HCT116 (cell line): ENCODE measurements around the gene DENND4B. TPM values are rescaled to one million over a fixed set of nuclear protein-coding genes. Genes with fewer than 3 reads are reported as not detected.

Source experiments
- ATAC-seq: fragments of 200-7000 bp; cut with Tn5 transposase; 2 replicates; pipeline ENCODE4 v1.9.1; 2020; ENCODE audit warnings: mild to moderate bottlenecking, moderate library complexity
- BruUV-seq: library from RNA; stranded (reverse); fragments of 400-500 nt; replicated peaks from 2 replicates; lab custom pipeline; 2021; lab: Mats Ljungman, UMichigan
- CTCF ChIA-PET: fragments of 300-600 bp; sonication (Branson Sonifier 250); formaldehyde crosslinking; loops from one replicate; lab custom pipeline; 2021; ENCODE audit warnings: antibody characterized with exemption; lab: Charles Lee
- POLR2A ChIA-PET: fragments of 300-600, 350-600 bp; sonication (Branson Sonifier 250); formaldehyde crosslinking; loops from one replicate; lab custom pipeline; 2021; ENCODE audit warnings: antibody characterized with exemption; lab: Charles Lee
- RAD21 ChIA-PET, 2 experiments: fragments of 300-600 bp; sonication (Branson Sonifier 250); formaldehyde crosslinking; loops; one replicate each; lab custom pipeline; 2023; ENCODE audit warnings: low total read pairs in 2 of 2; ENCODE audit not compliant: uncharacterized antibody in 2 of 2, unreplicated experiment in 2 of 2, low non-redundant PET in 1 of 2; lab: Charles Lee
- DNase-seq: peaks from one replicate; pipeline ENCODE4 v3.0.0-alpha.2; 2010; ENCODE audit warnings: low read depth, low spot score
- H2AFZ ChIP-seq: fragments of 200-600 bp; shearing (Covaris generic), sonication (generic); 2 replicates; pipeline ENCODE4 v1.6.1; 2017; ENCODE audit warnings: low read depth, mixed run types, mixed read lengths, antibody characterized with exemption, low read length; ENCODE audit not compliant: poor library complexity, severe bottlenecking
- H3K27ac ChIP-seq: 2 replicates; pipeline ENCODE4 v1.5.1; 2012; ENCODE audit warnings: low read depth, low read length
- H3K27me3 ChIP-seq: fragments of 200-600 bp; sonication (generic); 2 replicates; pipeline ENCODE4 v1.6.1; 2016; ENCODE audit warnings: mixed run types, low read length, mixed read lengths; ENCODE audit not compliant: insufficient read depth
- H3K36me3 ChIP-seq, 2 experiments: fragments of 200-500 bp in 1 of 2; fragments of 200-600 bp in 1 of 2; sonication (Bioruptor generic) in 1 of 2; sonication (generic) in 1 of 2; 2 replicates each; pipeline versions ENCODE4 v1.5.1 to v1.6.1; 2014 to 2016; ENCODE audit warnings: low read length in 2 of 2, inconsistent platforms in 1 of 2, mixed read lengths in 1 of 2, mixed run types in 1 of 2; ENCODE audit not compliant: insufficient read depth in 2 of 2, control insufficient read depth in 1 of 2
- H3K4me1 ChIP-seq, 2 experiments: fragments of 200-600 bp in 1 of 2; sonication (generic) in 1 of 2; 2 replicates each; pipeline versions ENCODE4 v1.5.1 to v1.6.1; 2012 to 2017; ENCODE audit warnings: low read length in 2 of 2, inconsistent platforms in 1 of 2, mild to moderate bottlenecking in 1 of 2, mixed read lengths in 1 of 2, mixed run types in 1 of 2, moderate library complexity in 1 of 2; ENCODE audit not compliant: insufficient read depth in 2 of 2, control insufficient read depth in 1 of 2
- H3K4me2 ChIP-seq: fragments of 200-600 bp; sonication (generic); 2 replicates; pipeline ENCODE4 v1.6.1; 2017; ENCODE audit warnings: mixed run types, low read length, mixed read lengths
- H3K4me3 ChIP-seq, 2 experiments: fragments of 200-600 bp in 1 of 2; sonication (generic) in 1 of 2; replicated peaks in 1 of 2; 2 replicates each; pipeline ENCODE4 v1.5.1; 2011 to 2016; ENCODE audit warnings: low read length in 2 of 2, control low read depth in 1 of 2, low read depth in 1 of 2, mild to moderate bottlenecking in 1 of 2, mixed read lengths in 1 of 2, mixed run types in 1 of 2
- H3K79me2 ChIP-seq: fragments of 200-600 bp; sonication (generic); 2 replicates; pipeline ENCODE4 v1.6.1; 2017; ENCODE audit warnings: mild to moderate bottlenecking, mixed run types, low read length, moderate library complexity, mixed read lengths; ENCODE audit not compliant: insufficient read depth
- H3K9ac ChIP-seq: fragments of 200-600 bp; sonication (generic); 2 replicates; pipeline ENCODE4 v1.6.1; 2016; ENCODE audit warnings: low read length, mixed read lengths
- H3K9me2 ChIP-seq: fragments of 200-600 bp; sonication (generic), shearing (Covaris generic); 2 replicates; pipeline ENCODE4 v1.6.1; 2017; ENCODE audit warnings: mixed run types, mild to moderate bottlenecking, moderate library complexity; ENCODE audit not compliant: insufficient read depth
- H3K9me3 ChIP-seq, 2 experiments: fragments of 200-500 bp in 1 of 2; fragments of 200-600 bp in 1 of 2; sonication (Bioruptor generic) in 1 of 2; sonication (generic) in 1 of 2; 2 replicates each; pipeline ENCODE4 v1.6.1; 2014 to 2017; ENCODE audit warnings: low read length in 2 of 2, mixed read lengths in 2 of 2, inconsistent platforms in 1 of 2, low read depth in 1 of 2, mild to moderate bottlenecking in 1 of 2, mixed run types in 1 of 2, moderate library complexity in 1 of 2; ENCODE audit not compliant: control insufficient read depth in 1 of 2, insufficient read depth in 1 of 2
- H4K20me1 ChIP-seq: fragments of 200-600 bp; sonication (generic), shearing (Covaris generic); 2 replicates; pipeline ENCODE4 v1.6.1; 2017; ENCODE audit warnings: mixed run types, mild to moderate bottlenecking, moderate library complexity; ENCODE audit not compliant: insufficient read depth
- ELF1 ChIP-seq: IDR thresholded peaks from 2 replicates; pipeline ENCODE4 v1.6.1; 2012; ENCODE audit warnings: low read depth, borderline replicate concordance
- FOSL1 ChIP-seq: IDR thresholded peaks from 2 replicates; pipeline ENCODE4 v1.6.1; 2012; ENCODE audit warnings: low read depth
- POLR2AphosphoS5 ChIP-seq: IDR thresholded peaks from 2 replicates; pipeline ENCODE4 v1.6.1; 2011; ENCODE audit warnings: mild to moderate bottlenecking, low read depth, low read length, moderate library complexity
- ZFX ChIP-seq: fragments of 450-650 bp; IDR thresholded peaks from 2 replicates; pipeline ENCODE4 v1.6.1; 2017
- ZNF274 ChIP-seq: fragments of 200-500 bp; sonication (Bioruptor generic); IDR thresholded peaks from 2 replicates; pipeline ENCODE4 v1.6.1; 2014; ENCODE audit warnings: mild to moderate bottlenecking, low read depth, low read length, inconsistent platforms
- intact Hi-C: fragments of 100-400 bp; cut with micrococcal nuclease; formaldehyde crosslinking; loops from 2 replicates; pipeline ENCODE4 v1.10.0; 2022
- total RNA-seq: library from RNA; stranded (reverse); gene quantifications from one replicate; pipeline ENCODE4 v1.2.1, GENCODE V29; 2021; ENCODE audit not compliant: unreplicated experiment
- TF ChIP-seq, protein P1 (sequence below): IDR thresholded peaks from 2 replicates; pipeline ENCODE4 v1.6.1; 2011; ENCODE audit warnings: mild to moderate bottlenecking, low read length, moderate library complexity; ENCODE audit not compliant: insufficient replicate concordance; ENCODE audit errors: extremely low read depth

DENND4B gene
- total RNA-seq, 1 experiment from 2014 or later = 70.8 TPM

GRCh38 chr1:153958111-153958960 lies 11.8 kb upstream of the DENND4B start, which contains the start of gene CRTC2:
CRTC2 (minus strand) TSS chr1:153958612; CDS start chr1:153958497, 115 bp downstream.
- peaks cover 72% of the 10 kb centered on the region for H3K79me2 ChIP-seq
- no peak within 1 kb of the TSS for H2AFZ ChIP-seq
- intact Hi-C loops = no loop called here
- ChIA-PET POLR2A (interaction anchor here (1.0 to 2.7 kb wide), 3 partner anchors 9 to 32 kb away, joined by 3 to 7 read pairs (median 5); partner anchors contain the start of genes CREB3L4, JTB and RPS27), RAD21 (interaction anchor here in 1 of 2 experiments (0.6 kb wide), 1 partner anchor 9 kb away, joined by 3 read pairs; the partner anchor contains the start of gene CREB3L4), CTCF (interaction anchor here (1.3 to 1.5 kb wide), 2 partner anchors 9 to 12 kb away, joined by 4 to 7 read pairs; partner anchors contain the start of genes CREB3L4 and DENND4B)
- H4K20me1 ChIP-seq = no peaks in the 10 kb centered on the region
- no peaks in the 10 kb centered on the region for H3K9me2 ChIP-seq
- peak within 1 kb of the TSS; percentile 64 to 88 for H3K4me3 ChIP-seq
- DNase-seq (peak; percentile 95), ATAC-seq (peak; percentile 82)
- peaks cover 12 to 33% of the 10 kb centered on the region in 2 experiments; a peak in 3 of 4 replicates for H3K4me1 ChIP-seq
- BruUV-seq = no TSS peak
- TF ChIP-seq POLR2AphosphoS5 (peak; percentile 12; the same call in 1 of the 2 replicates), ZNF274 (no peak), FOSL1 (no peak), ZFX (peak; percentile 94), ELF1 (no peak)
- TF ChIP-seq, protein P1, sequence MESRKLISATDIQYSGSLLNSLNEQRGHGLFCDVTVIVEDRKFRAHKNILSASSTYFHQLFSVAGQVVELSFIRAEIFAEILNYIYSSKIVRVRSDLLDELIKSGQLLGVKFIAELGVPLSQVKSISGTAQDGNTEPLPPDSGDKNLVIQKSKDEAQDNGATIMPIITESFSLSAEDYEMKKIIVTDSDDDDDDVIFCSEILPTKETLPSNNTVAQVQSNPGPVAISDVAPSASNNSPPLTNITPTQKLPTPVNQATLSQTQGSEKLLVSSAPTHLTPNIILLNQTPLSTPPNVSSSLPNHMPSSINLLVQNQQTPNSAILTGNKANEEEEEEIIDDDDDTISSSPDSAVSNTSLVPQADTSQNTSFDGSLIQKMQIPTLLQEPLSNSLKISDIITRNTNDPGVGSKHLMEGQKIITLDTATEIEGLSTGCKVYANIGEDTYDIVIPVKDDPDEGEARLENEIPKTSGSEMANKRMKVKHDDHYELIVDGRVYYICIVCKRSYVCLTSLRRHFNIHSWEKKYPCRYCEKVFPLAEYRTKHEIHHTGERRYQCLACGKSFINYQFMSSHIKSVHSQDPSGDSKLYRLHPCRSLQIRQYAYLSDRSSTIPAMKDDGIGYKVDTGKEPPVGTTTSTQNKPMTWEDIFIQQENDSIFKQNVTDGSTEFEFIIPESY = peak; percentile 67
- no peaks in the 10 kb centered on the region for H3K9me3 ChIP-seq
- peak within 1 kb of the TSS; percentile 81 for H3K9ac ChIP-seq
- H3K27ac ChIP-seq = peak within 1 kb of the TSS; percentile 94
- peak within 1 kb of the TSS; percentile 87 for H3K4me2 ChIP-seq
- H3K36me3 ChIP-seq = peaks cover 7 to 15% of the 10 kb centered on the region in 2 experiments; a peak in 2 of 4 replicates
- H3K27me3 ChIP-seq = no peaks in the 10 kb centered on the region
